Measurements from ENCODE around the gene AOPEP.

DNA sequence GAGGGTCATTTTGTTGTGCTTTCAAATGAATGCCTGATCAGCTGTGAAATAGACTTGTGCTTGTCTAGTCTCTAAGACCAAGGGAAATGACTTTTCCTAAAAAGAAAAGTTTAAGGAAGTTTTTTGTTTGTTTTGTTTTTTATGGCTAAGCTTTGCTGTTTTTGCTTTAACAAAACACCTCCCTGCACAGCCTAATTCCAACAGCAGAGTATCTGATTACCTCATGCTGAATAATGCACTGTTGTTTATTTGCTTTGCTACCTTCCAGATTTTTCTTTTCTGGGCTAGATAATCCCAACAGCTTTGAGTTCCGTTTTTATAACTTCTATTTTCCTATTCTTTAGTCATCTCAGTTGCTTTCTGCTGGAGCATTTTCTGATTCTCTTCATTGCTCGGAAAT lies 95.8 kb downstream of the AOPEP start:
- TF ChIP-seq, protein P1, sequence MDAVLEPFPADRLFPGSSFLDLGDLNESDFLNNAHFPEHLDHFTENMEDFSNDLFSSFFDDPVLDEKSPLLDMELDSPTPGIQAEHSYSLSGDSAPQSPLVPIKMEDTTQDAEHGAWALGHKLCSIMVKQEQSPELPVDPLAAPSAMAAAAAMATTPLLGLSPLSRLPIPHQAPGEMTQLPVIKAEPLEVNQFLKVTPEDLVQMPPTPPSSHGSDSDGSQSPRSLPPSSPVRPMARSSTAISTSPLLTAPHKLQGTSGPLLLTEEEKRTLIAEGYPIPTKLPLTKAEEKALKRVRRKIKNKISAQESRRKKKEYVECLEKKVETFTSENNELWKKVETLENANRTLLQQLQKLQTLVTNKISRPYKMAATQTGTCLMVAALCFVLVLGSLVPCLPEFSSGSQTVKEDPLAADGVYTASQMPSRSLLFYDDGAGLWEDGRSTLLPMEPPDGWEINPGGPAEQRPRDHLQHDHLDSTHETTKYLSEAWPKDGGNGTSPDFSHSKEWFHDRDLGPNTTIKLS (IDR thresholded peaks at IDR 0.05; ENCODE audit: borderline replicate concordance, low read depth): no peak
- TF ChIP-seq, protein P2, sequence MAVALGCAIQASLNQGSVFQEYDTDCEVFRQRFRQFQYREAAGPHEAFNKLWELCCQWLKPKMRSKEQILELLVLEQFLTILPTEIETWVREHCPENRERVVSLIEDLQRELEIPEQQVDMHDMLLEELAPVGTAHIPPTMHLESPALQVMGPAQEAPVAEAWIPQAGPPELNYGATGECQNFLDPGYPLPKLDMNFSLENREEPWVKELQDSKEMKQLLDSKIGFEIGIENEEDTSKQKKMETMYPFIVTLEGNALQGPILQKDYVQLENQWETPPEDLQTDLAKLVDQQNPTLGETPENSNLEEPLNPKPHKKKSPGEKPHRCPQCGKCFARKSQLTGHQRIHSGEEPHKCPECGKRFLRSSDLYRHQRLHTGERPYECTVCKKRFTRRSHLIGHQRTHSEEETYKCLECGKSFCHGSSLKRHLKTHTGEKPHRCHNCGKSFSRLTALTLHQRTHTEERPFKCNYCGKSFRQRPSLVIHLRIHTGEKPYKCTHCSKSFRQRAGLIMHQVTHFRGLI (CRISPR knock-in tag; IDR thresholded peaks at IDR 0.05): no peak
- no peak for TF ChIP-seq TBL1XR1 (IDR thresholded peaks at IDR 0.05; ENCODE audit: low read length in 2 of 2)
- TF ChIP-seq NCOA1 (IDR thresholded peaks at IDR 0.05; ENCODE audit: low read depth): no peak
- TF ChIP-seq, protein P3, sequence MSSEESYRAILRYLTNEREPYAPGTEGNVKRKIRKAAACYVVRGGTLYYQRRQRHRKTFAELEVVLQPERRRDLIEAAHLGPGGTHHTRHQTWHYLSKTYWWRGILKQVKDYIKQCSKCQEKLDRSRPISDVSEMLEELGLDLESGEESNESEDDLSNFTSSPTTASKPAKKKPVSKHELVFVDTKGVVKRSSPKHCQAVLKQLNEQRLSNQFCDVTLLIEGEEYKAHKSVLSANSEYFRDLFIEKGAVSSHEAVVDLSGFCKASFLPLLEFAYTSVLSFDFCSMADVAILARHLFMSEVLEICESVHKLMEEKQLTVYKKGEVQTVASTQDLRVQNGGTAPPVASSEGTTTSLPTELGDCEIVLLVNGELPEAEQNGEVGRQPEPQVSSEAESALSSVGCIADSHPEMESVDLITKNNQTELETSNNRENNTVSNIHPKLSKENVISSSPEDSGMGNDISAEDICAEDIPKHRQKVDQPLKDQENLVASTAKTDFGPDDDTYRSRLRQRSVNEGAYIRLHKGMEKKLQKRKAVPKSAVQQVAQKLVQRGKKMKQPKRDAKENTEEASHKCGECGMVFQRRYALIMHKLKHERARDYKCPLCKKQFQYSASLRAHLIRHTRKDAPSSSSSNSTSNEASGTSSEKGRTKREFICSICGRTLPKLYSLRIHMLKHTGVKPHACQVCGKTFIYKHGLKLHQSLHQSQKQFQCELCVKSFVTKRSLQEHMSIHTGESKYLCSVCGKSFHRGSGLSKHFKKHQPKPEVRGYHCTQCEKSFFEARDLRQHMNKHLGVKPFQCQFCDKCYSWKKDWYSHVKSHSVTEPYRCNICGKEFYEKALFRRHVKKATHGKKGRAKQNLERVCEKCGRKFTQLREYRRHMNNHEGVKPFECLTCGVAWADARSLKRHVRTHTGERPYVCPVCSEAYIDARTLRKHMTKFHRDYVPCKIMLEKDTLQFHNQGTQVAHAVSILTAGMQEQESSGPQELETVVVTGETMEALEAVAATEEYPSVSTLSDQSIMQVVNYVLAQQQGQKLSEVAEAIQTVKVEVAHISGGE (CRISPR knock-in tag; IDR thresholded peaks at IDR 0.05): no peak
- TF ChIP-seq, protein P4, sequence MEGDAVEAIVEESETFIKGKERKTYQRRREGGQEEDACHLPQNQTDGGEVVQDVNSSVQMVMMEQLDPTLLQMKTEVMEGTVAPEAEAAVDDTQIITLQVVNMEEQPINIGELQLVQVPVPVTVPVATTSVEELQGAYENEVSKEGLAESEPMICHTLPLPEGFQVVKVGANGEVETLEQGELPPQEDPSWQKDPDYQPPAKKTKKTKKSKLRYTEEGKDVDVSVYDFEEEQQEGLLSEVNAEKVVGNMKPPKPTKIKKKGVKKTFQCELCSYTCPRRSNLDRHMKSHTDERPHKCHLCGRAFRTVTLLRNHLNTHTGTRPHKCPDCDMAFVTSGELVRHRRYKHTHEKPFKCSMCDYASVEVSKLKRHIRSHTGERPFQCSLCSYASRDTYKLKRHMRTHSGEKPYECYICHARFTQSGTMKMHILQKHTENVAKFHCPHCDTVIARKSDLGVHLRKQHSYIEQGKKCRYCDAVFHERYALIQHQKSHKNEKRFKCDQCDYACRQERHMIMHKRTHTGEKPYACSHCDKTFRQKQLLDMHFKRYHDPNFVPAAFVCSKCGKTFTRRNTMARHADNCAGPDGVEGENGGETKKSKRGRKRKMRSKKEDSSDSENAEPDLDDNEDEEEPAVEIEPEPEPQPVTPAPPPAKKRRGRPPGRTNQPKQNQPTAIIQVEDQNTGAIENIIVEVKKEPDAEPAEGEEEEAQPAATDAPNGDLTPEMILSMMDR (IDR thresholded peaks at IDR 0.05 in 2 of 3, conservative IDR thresholded peaks at IDR 0.05 in 1 of 3; ENCODE audit: insufficient read depth in 2 of 3, low read depth in 1 of 3, low read length in 3 of 3): no peak
- no peak for TF ChIP-seq SMC3 (conservative IDR thresholded peaks at IDR 0.05; ENCODE audit: insufficient read depth, low read depth, low read length)
- TF ChIP-seq POLR2A (conservative IDR thresholded peaks at IDR 0.05): no peak
- TF ChIP-seq POLR2AphosphoS5 (IDR thresholded peaks at IDR 0.05; ENCODE audit: control insufficient read depth, insufficient read depth, low read depth, low read length): no peak

Data from K562 (cell line).